Caco-2 (cell line): Measurements from ENCODE around the gene PPARA. TPM values are rescaled to one million over a fixed set of nuclear protein-coding genes. Genes with fewer than 3 reads are reported as not detected.

Experiments
- BruUV-seq: library from RNA; stranded (reverse); fragments of 400-500 nt; replicated peaks from 2 replicates; lab custom pipeline; 2021; lab: Mats Ljungman, UMichigan
- CTCF ChIA-PET: fragments of 300-600 bp; sonication (Branson Sonifier 250); formaldehyde crosslinking; loops from one replicate; lab custom pipeline; 2022; ENCODE audit warnings: antibody characterized with exemption; lab: Charles Lee
- POLR2A ChIA-PET: fragments of 300-600 bp; sonication (Branson Sonifier 250); formaldehyde crosslinking; loops from one replicate; lab custom pipeline; 2022; ENCODE audit warnings: antibody characterized with exemption; lab: Charles Lee
- DNase-seq, 2 experiments: peaks; one replicate each; pipeline versions ENCODE4 v3.0.0 to v3.0.0-alpha.2; 2020 to 2022
- H3K27me3 ChIP-seq: replicated peaks from 2 replicates; pipeline ENCODE4 v1.6.0; 2011; ENCODE audit warnings: low read length; ENCODE audit not compliant: control insufficient read depth, insufficient read depth
- H3K36me3 ChIP-seq: 2 replicates; pipeline ENCODE4 v1.5.1; 2011; ENCODE audit warnings: low read length; ENCODE audit not compliant: control insufficient read depth, insufficient read depth
- H3K4me1 ChIP-seq: fragments of 250-450 bp; sonication (Bioruptor Pico); 2 replicates; pipeline ENCODE4 v1.5.1; 2020; ENCODE audit warnings: mild to moderate bottlenecking
- H3K4me3 ChIP-seq: 2 replicates; pipeline ENCODE4 v1.5.1; 2011; ENCODE audit warnings: low read depth, mild to moderate bottlenecking, control low read depth, low read length
- H3K9me3 ChIP-seq: fragments of 250-450 bp; sonication (Bioruptor Pico); 2 replicates; pipeline ENCODE4 v1.5.1; 2020; ENCODE audit warnings: mild to moderate bottlenecking, moderate library complexity
- H3K27ac Mint-ChIP-seq: one replicate; pipeline ENCODE4 v1.8.0; 2022; ENCODE audit warnings: mixed read lengths; ENCODE audit not compliant: unreplicated experiment
- H3K27me3 Mint-ChIP-seq: one replicate; pipeline ENCODE4 v1.8.0; 2022; ENCODE audit warnings: mixed read lengths; ENCODE audit not compliant: insufficient read depth, unreplicated experiment
- H3K36me3 Mint-ChIP-seq: one replicate; pipeline ENCODE4 v1.8.0; 2022; ENCODE audit warnings: mild to moderate bottlenecking, mixed read lengths; ENCODE audit not compliant: insufficient read depth, unreplicated experiment
- H3K4me1 Mint-ChIP-seq: one replicate; pipeline ENCODE4 v1.8.0; 2022; ENCODE audit warnings: low read depth, mixed read lengths; ENCODE audit not compliant: unreplicated experiment
- H3K4me3 Mint-ChIP-seq: one replicate; pipeline ENCODE4 v1.8.0; 2022; ENCODE audit warnings: mild to moderate bottlenecking, moderate library complexity, mixed read lengths; ENCODE audit not compliant: unreplicated experiment
- H3K9me3 Mint-ChIP-seq: one replicate; pipeline ENCODE4 v1.8.0; 2022; ENCODE audit warnings: mixed read lengths; ENCODE audit not compliant: unreplicated experiment
- intact Hi-C: fragments of 100-400 bp; cut with micrococcal nuclease; formaldehyde crosslinking; loops from one replicate; pipeline ENCODE4 v1.10.0; 2022; ENCODE audit not compliant: unreplicated experiment
- total RNA-seq: library from RNA; stranded (reverse); gene quantifications from 2 replicates; pipeline ENCODE4 v1.2.3, GENCODE V29; 2022
- TF ChIP-seq, protein P1 (sequence below), 2 experiments: fragments of 200-600 bp in 1 of 2; IDR thresholded peaks; 1 replicate in 1 of 2; 2 replicates in 1 of 2; pipeline versions ENCODE4 v1.5.1 to v1.8.0; 2011 to 2022; ENCODE audit warnings: antibody characterized with exemption in 1 of 2, control low read depth in 1 of 2, inconsistent platforms in 1 of 2, low read depth in 1 of 2, low read length in 1 of 2, mild to moderate bottlenecking in 1 of 2, moderate library complexity in 1 of 2; ENCODE audit not compliant: insufficient read depth in 1 of 2, severe bottlenecking in 1 of 2, unreplicated experiment in 1 of 2

PPARA gene
- total RNA-seq, 1 experiment from 2014 or later, result 13.4 TPM

DNA sequence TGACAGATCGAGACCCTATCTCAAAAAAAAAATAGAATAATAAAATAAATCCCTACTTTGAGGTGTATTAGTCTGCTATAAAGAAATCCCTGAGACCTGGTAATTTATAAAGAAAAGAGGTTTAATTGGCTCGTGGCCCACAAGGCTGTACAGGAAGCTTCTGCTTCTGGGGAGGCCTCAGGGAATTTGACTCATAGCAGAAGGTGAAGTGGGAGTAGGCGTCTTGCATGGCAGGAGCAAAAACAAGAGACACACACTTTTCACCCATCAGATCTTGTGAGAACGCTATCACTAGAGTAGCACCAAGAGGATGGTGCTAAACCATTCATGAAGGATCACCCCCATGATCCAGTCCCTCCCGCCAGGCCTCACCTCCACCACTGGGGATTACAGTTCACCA lies 70.6 kb downstream of the PPARA start:
- Histone ChIP-seq H3K27me3 (no peaks in the 10 kb centered on the region), H3K4me3 (no peak overlapping the region), H3K9me3 (no peaks in the 10 kb centered on the region), H3K36me3 (no peaks in the 10 kb centered on the region), H3K4me1 (no peaks in the 10 kb centered on the region)
- TF ChIP-seq, protein P1, sequence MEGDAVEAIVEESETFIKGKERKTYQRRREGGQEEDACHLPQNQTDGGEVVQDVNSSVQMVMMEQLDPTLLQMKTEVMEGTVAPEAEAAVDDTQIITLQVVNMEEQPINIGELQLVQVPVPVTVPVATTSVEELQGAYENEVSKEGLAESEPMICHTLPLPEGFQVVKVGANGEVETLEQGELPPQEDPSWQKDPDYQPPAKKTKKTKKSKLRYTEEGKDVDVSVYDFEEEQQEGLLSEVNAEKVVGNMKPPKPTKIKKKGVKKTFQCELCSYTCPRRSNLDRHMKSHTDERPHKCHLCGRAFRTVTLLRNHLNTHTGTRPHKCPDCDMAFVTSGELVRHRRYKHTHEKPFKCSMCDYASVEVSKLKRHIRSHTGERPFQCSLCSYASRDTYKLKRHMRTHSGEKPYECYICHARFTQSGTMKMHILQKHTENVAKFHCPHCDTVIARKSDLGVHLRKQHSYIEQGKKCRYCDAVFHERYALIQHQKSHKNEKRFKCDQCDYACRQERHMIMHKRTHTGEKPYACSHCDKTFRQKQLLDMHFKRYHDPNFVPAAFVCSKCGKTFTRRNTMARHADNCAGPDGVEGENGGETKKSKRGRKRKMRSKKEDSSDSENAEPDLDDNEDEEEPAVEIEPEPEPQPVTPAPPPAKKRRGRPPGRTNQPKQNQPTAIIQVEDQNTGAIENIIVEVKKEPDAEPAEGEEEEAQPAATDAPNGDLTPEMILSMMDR (IDR thresholded peaks at IDR 0.05; ENCODE audit: insufficient read depth in 1 of 2, low read depth in 1 of 2, low read length in 1 of 2, severe bottlenecking in 1 of 2, unreplicated experiment in 1 of 2), result no peak
- peaks cover 5% of the 10 kb centered on the region for H3K9me3 Mint-ChIP-seq
- H3K36me3 Mint-ChIP-seq, result peaks cover 9% of the 10 kb centered on the region
- intact Hi-C loops, result no loop called here
- CTCF ChIA-PET, result no interaction called here
- BruUV-seq, result no TSS peak
- no peak overlapping the region for H3K4me3 Mint-ChIP-seq
- DNase-seq, result no peak
- POLR2A ChIA-PET, result no interaction called here
- H3K27ac Mint-ChIP-seq, result no peak overlapping the region
- no peaks in the 10 kb centered on the region for H3K27me3 Mint-ChIP-seq
- H3K4me1 Mint-ChIP-seq, result no peaks in the 10 kb centered on the region

DNA sequence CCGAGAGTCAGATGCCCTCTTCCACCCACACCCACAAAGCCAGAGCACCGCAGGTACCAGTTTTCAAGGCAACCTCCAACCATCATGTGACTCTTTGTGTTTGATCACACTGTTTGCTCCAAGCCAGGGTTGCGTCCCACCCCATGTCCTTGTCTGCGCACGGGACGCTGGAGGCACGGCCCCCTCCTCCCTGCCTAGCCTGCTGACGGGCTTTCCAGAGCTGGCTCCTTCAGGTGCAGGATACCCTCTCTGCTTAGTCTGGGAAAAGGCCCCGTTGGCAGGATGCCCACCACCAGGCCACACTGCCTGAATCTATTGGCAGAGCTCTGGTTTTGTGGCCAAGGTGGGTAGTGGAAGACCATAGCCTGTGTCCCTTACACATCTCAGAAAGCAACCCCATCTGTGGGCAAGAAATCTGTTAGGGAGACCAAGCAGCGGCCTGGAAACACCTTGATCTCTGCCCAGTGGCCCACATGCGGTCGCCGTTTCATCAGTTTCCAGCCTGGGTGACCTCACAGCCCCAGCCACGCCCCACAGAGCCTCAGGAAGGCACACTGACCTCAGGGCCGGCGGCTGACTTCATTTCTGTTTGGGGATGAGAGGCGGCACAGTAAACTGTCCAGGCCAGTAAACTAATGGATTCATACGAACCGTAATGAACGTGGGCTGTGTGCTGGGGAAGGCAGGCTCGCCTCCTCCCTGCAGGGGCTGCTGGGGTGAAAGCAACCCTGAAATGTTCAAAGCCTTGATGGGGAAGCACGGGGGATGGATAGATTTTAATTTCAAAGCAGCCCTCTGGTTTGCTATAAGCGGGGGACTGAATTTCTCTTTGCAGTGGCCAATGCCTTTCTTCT lies 73.9 kb downstream of the PPARA start:
- Mint-ChIP-seq H3K27ac (no peak overlapping the region), H3K36me3 (peaks cover 11% of the 10 kb centered on the region), H3K27me3 (no peaks in the 10 kb centered on the region), H3K4me3 (no peak overlapping the region), H3K4me1 (no peaks in the 10 kb centered on the region), H3K9me3 (peaks cover 9% of the 10 kb centered on the region)
- Histone ChIP-seq H3K9me3 (no peaks in the 10 kb centered on the region), H3K4me1 (no peaks in the 10 kb centered on the region), H3K36me3 (no peaks in the 10 kb centered on the region), H3K27me3 (no peaks in the 10 kb centered on the region), H3K4me3 (no peak overlapping the region)
- TF ChIP-seq, protein P1 (IDR thresholded peaks at IDR 0.05; ENCODE audit: insufficient read depth in 1 of 2, low read depth in 1 of 2, low read length in 1 of 2, severe bottlenecking in 1 of 2, unreplicated experiment in 1 of 2), result no peak
- BruUV-seq, result no TSS peak
- ChIA-PET POLR2A (no interaction called here), CTCF (no interaction called here)
- DNase-seq, result no peak
- intact Hi-C loops, result no loop called here

DNA sequence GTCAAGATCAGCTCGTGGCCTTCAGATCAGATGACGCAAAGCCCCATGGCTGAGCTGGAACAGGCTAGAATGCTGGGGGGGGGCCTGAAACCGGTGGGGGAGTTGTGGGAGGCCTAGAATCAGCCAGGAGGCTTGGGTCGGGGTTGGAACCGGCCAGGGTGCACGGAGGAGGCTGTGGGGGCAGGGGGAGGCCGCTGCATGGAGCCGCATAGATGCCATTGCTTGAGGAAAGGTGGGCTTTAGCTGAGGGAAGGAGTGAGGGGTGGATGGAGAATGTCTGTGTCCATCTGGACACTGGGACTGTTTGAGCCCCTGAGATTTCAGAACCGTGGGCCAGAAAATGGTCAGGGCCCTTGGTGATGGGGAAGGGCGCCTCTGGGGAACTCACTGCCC lies 74.6 kb downstream of the PPARA start:
- TF ChIP-seq, protein P1 (IDR thresholded peaks at IDR 0.05; ENCODE audit: insufficient read depth in 1 of 2, low read depth in 1 of 2, low read length in 1 of 2, severe bottlenecking in 1 of 2, unreplicated experiment in 1 of 2), result no peak
- H3K4me3 ChIP-seq, result no peak overlapping the region
- Mint-ChIP-seq H3K4me1 (no peaks in the 10 kb centered on the region), H3K9me3 (peaks cover 9% of the 10 kb centered on the region), H3K36me3 (peaks cover 11% of the 10 kb centered on the region), H3K27ac (no peak overlapping the region), H3K4me3 (no peak overlapping the region), H3K27me3 (no peaks in the 10 kb centered on the region)
- BruUV-seq, result no TSS peak
- ChIA-PET CTCF (no interaction called here), POLR2A (no interaction called here)
- H3K27me3 ChIP-seq, result no peaks in the 10 kb centered on the region
- DNase-seq, result no peak
- H3K4me1 ChIP-seq, result no peaks in the 10 kb centered on the region
- intact Hi-C loops, result no loop called here
- no peaks in the 10 kb centered on the region for H3K9me3 ChIP-seq
- H3K36me3 ChIP-seq, result no peaks in the 10 kb centered on the region
